Neural progenitor cell (in vitro differentiated cells): ENCODE results near the gene PRRX2. TPM values are rescaled to one million over a fixed set of nuclear protein-coding genes. Genes with fewer than 3 reads are reported as not detected.

Experiments
- DNase-seq: peaks from one replicate; pipeline ENCODE4 v3.0.0-alpha.2; 2016; ENCODE audit warnings: low spot score
- H2AFZ ChIP-seq: fragments of 200-600 bp; sonication (generic); replicated peaks from 2 replicates; pipeline ENCODE4 v1.6.1; 2016; ENCODE audit warnings: antibody characterized with exemption
- H3F3A ChIP-seq: fragments of 200-600 bp; sonication (generic); 2 replicates; pipeline ENCODE4 v1.6.1; 2016; ENCODE audit warnings: antibody characterized with exemption, low read depth
- H3K27ac ChIP-seq: fragments of 200-600 bp; sonication (generic); 2 replicates; pipeline ENCODE4 v1.5.1; 2016; ENCODE audit warnings: mild to moderate bottlenecking
- H3K27me3 ChIP-seq: fragments of 200-600 bp; sonication (generic); 2 replicates; pipeline ENCODE4 v1.6.1; 2016; ENCODE audit warnings: mild to moderate bottlenecking, moderate library complexity
- H3K36me3 ChIP-seq: fragments of 200-600 bp; sonication (generic); 2 replicates; pipeline ENCODE4 v1.5.1; 2016
- H3K4me1 ChIP-seq: fragments of 200-600 bp; sonication (generic); 2 replicates; pipeline ENCODE4 v1.6.1; 2016; ENCODE audit warnings: mixed run types
- H3K4me2 ChIP-seq: fragments of 200-600 bp; sonication (generic); 2 replicates; pipeline ENCODE4 v1.6.1; 2016
- H3K4me3 ChIP-seq: fragments of 200-600 bp; sonication (generic); 2 replicates; pipeline ENCODE4 v1.5.1; 2016
- H3K79me2 ChIP-seq: fragments of 200-600 bp; sonication (generic); 2 replicates; pipeline ENCODE4 v1.6.1; 2016; ENCODE audit warnings: low read depth
- H3K9ac ChIP-seq: fragments of 200-600 bp; sonication (generic); 2 replicates; pipeline ENCODE4 v1.6.1; 2016
- H3K9me3 ChIP-seq: fragments of 200-600 bp; sonication (generic); 2 replicates; pipeline ENCODE4 v1.5.1; 2016; ENCODE audit warnings: low read depth
- H4K20me1 ChIP-seq: fragments of 200-600 bp; sonication (generic); 2 replicates; pipeline ENCODE4 v1.6.1; 2016; ENCODE audit warnings: low read depth
- H3K27ac Mint-ChIP-seq: 3 replicates; pipeline ENCODE4 v1.8.0; 2021; ENCODE audit warnings: mixed read lengths
- H3K27me3 Mint-ChIP-seq: 2 replicates; pipeline ENCODE4 v1.8.0; 2022; ENCODE audit warnings: low read depth, mild to moderate bottlenecking, inconsistent platforms, moderate library complexity, mixed read lengths; ENCODE audit not compliant: insufficient read depth
- H3K36me3 Mint-ChIP-seq: 3 replicates; pipeline ENCODE4 v1.8.0; 2021; ENCODE audit warnings: mixed read lengths
- H3K4me1 Mint-ChIP-seq: 3 replicates; pipeline ENCODE4 v1.8.0; 2021; ENCODE audit warnings: mixed read lengths
- H3K4me3 Mint-ChIP-seq: 3 replicates; pipeline ENCODE4 v1.8.0; 2021; ENCODE audit warnings: mild to moderate bottlenecking, moderate library complexity, mixed read lengths
- H3K9me3 Mint-ChIP-seq: 3 replicates; pipeline ENCODE4 v1.8.0; 2020; ENCODE audit warnings: mixed read lengths
- EZH2 ChIP-seq: fragments of 200-600 bp; sonication (generic); IDR thresholded peaks from 2 replicates; pipeline ENCODE4 v1.6.1; 2017; ENCODE audit warnings: antibody characterized with exemption, mild to moderate bottlenecking, moderate library complexity
- EZH2phosphoT487 ChIP-seq: fragments of 200-600 bp; sonication (generic); IDR thresholded peaks from 2 replicates; pipeline ENCODE4 v1.6.1; 2017; ENCODE audit warnings: antibody characterized with exemption
- total RNA-seq: library from RNA; depleted of rRNA; stranded (reverse); fragments of >200 nt; gene quantifications from 2 replicates; pipeline ENCODE4 v1.2.3, GENCODE V29; 2015; ENCODE audit warnings: low replicate concordance
- TF ChIP-seq, protein P1 (sequence below): fragments of 200-600 bp; sonication (generic); IDR thresholded peaks from 2 replicates; pipeline ENCODE4 v1.5.1; 2017; ENCODE audit warnings: antibody characterized with exemption, mild to moderate bottlenecking

PRRX2 gene
- total RNA-seq, 1 donor from 2014 or later, result 1.5 TPM

DNA sequence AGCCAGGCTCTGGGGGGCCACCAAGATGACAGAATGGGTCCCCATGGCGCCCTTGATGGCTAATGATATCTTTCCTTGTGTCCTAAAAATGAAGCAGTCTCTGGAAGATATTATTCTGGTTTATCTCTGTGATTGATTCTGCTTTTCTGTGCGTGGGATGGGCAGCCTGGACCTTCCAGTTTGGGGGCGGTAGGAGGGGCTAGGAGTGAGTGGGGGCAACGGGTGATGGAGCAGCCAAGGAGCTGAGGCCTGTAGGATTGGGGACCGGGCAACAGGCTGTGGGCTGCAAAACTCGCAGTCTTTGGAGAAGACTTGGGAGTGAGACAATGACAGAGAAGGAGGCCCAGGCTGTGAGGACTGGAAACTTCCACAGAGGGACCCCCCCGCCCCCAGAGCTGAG is 8.8 kb downstream of the PRRX2 start:
- no peaks in the 10 kb centered on the region for H3K36me3 ChIP-seq
- H3K27me3 ChIP-seq, result no peaks in the 10 kb centered on the region
- no peak overlapping the region for H2AFZ ChIP-seq
- no peaks in the 10 kb centered on the region for H3K9me3 ChIP-seq
- no peaks in the 10 kb centered on the region for H4K20me1 ChIP-seq
- Mint-ChIP-seq H3K9me3 (no peaks in the 10 kb centered on the region), H3K4me1 (peaks cover 27% of the 10 kb centered on the region), H3K27ac (peak overlapping the region; percentile 90), H3K4me3 (no peak overlapping the region), H3K27me3 (peaks cover 17% of the 10 kb centered on the region), H3K36me3 (no peaks in the 10 kb centered on the region)
- H3K9ac ChIP-seq, result no peak overlapping the region
- peaks cover 7% of the 10 kb centered on the region for H3K4me1 ChIP-seq
- H3K27ac ChIP-seq, result no peak overlapping the region
- H3K4me3 ChIP-seq, result no peak overlapping the region
- TF ChIP-seq, protein P1, sequence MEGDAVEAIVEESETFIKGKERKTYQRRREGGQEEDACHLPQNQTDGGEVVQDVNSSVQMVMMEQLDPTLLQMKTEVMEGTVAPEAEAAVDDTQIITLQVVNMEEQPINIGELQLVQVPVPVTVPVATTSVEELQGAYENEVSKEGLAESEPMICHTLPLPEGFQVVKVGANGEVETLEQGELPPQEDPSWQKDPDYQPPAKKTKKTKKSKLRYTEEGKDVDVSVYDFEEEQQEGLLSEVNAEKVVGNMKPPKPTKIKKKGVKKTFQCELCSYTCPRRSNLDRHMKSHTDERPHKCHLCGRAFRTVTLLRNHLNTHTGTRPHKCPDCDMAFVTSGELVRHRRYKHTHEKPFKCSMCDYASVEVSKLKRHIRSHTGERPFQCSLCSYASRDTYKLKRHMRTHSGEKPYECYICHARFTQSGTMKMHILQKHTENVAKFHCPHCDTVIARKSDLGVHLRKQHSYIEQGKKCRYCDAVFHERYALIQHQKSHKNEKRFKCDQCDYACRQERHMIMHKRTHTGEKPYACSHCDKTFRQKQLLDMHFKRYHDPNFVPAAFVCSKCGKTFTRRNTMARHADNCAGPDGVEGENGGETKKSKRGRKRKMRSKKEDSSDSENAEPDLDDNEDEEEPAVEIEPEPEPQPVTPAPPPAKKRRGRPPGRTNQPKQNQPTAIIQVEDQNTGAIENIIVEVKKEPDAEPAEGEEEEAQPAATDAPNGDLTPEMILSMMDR, result no peak
- no peak for TF ChIP-seq EZH2
- no peak for TF ChIP-seq EZH2phosphoT487
- H3K4me2 ChIP-seq, result no peak overlapping the region
- no peaks in the 10 kb centered on the region for H3F3A ChIP-seq
- DNase-seq, result no peak
- H3K79me2 ChIP-seq, result no peaks in the 10 kb centered on the region

DNA sequence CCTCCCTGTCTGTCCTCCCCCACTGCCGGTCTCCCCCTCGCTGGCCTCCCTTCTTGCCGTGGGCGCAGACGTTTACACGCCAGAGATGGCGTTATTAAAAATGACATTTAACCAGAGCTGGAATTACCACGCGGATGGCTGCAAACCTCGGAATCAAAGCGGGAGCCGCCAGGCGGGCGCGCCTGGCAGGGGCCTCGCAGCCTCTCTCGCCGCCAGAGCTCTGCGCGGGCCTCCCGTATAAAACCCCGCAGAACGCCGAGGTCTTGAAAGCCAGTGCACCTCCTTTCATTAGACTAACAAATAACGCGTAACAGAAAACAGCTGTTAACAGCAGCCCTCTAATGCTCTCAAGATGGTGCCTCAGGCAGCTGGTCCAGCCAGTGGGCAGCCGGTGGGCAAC is 10.2 kb downstream of the PRRX2 start:
- Mint-ChIP-seq H3K27ac (no peak overlapping the region), H3K4me1 (peaks cover 23% of the 10 kb centered on the region)
- peaks cover 7% of the 10 kb centered on the region for H3K4me1 ChIP-seq

DNA sequence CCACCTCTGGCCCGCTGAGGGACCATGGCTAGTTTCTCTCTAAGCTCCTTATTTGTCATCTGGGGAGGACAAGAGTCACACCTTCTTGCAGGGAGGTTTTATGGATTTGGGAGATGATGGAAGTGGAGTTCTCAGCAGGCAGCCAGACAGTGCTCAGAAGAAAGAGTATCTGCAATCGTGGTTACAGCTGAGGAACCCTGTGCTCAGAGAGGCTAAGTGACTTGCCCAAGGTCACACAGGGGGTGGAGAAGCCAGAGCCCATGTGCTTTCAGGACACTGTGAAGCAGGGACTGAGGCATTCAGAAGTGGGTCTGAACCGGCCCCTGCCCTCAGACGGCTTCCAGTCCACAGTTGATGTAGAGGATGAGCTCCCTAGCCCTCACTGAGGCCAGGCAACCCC is 10.8 kb downstream of the PRRX2 start:
- Histone ChIP-seq H3K4me2 (no peak overlapping the region), H3K36me3 (no peaks in the 10 kb centered on the region), H4K20me1 (no peaks in the 10 kb centered on the region), H3K4me3 (no peak overlapping the region), H3K79me2 (no peaks in the 10 kb centered on the region), H2AFZ (no peak overlapping the region), H3K9me3 (no peaks in the 10 kb centered on the region), H3K27ac (no peak overlapping the region), H3K9ac (no peak overlapping the region), H3K4me1 (peaks cover 7% of the 10 kb centered on the region), H3K27me3 (no peaks in the 10 kb centered on the region), H3F3A (no peaks in the 10 kb centered on the region)
- TF ChIP-seq, protein P1, result no peak
- TF ChIP-seq EZH2 (no peak), EZH2phosphoT487 (no peak)
- no peak for DNase-seq
- Mint-ChIP-seq H3K27me3 (peaks cover 16% of the 10 kb centered on the region), H3K36me3 (no peaks in the 10 kb centered on the region), H3K4me3 (no peak overlapping the region), H3K4me1 (peaks cover 23% of the 10 kb centered on the region), H3K9me3 (no peaks in the 10 kb centered on the region), H3K27ac (no peak overlapping the region)

More for the DNA sequence above, 10.2 kb downstream of the PRRX2 start:
- Mint-ChIP-seq H3K4me3 (no peak overlapping the region), H3K27me3 (peaks cover 16% of the 10 kb centered on the region), H3K36me3 (no peaks in the 10 kb centered on the region), H3K9me3 (no peaks in the 10 kb centered on the region)
- H3K9me3 ChIP-seq, result no peaks in the 10 kb centered on the region
- H3K4me2 ChIP-seq, result no peak overlapping the region
- no peaks in the 10 kb centered on the region for H3K27me3 ChIP-seq
- no peaks in the 10 kb centered on the region for H3K36me3 ChIP-seq
- H2AFZ ChIP-seq, result no peak overlapping the region
- no peak for TF ChIP-seq EZH2phosphoT487
- TF ChIP-seq, protein P1, result no peak
- TF ChIP-seq EZH2, result no peak
- H3K27ac ChIP-seq, result no peak overlapping the region
- no peaks in the 10 kb centered on the region for H3K79me2 ChIP-seq
- no peaks in the 10 kb centered on the region for H4K20me1 ChIP-seq
- H3K4me3 ChIP-seq, result no peak overlapping the region
- H3F3A ChIP-seq, result no peaks in the 10 kb centered on the region
- H3K9ac ChIP-seq, result no peak overlapping the region
- DNase-seq, result no peak

DNA sequence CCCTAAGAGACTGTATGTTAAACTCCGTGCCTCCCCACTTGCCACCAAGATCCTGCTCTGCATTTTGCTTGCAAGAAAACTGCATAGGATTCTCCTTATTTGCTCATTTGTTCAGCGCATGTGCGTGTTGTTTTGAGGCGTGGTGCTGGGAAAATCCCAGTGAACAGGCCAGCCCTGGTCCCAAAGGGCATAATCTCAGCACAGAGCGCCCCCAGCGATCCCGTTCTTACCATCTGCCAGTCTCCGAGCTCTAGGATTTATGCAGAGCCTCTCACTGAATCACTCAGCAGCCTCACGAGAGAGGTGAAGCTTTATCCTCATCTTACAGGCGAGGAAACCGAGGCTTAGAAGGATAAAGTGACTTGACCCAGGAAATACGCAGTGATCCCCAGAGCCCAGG is 11.5 kb downstream of the PRRX2 start:
- H3K4me3 ChIP-seq, result no peak overlapping the region
- H2AFZ ChIP-seq, result no peak overlapping the region
- H3K36me3 ChIP-seq, result no peaks in the 10 kb centered on the region
- peaks cover 16% of the 10 kb centered on the region for H3K27me3 Mint-ChIP-seq
- H3K4me3 Mint-ChIP-seq, result no peak overlapping the region
- H4K20me1 ChIP-seq, result no peaks in the 10 kb centered on the region
- H3K27me3 ChIP-seq, result no peaks in the 10 kb centered on the region
- no peak for DNase-seq
- no peak overlapping the region for H3K9ac ChIP-seq
- H3K79me2 ChIP-seq, result no peaks in the 10 kb centered on the region
- no peaks in the 10 kb centered on the region for H3K9me3 ChIP-seq
- H3F3A ChIP-seq, result no peaks in the 10 kb centered on the region
- H3K4me1 Mint-ChIP-seq, result peaks cover 23% of the 10 kb centered on the region
- H3K27ac Mint-ChIP-seq, result peak overlapping the region; percentile 94
- H3K4me1 ChIP-seq, result peaks cover 7% of the 10 kb centered on the region
- no peaks in the 10 kb centered on the region for H3K9me3 Mint-ChIP-seq
- no peak overlapping the region for H3K27ac ChIP-seq
- TF ChIP-seq EZH2phosphoT487, result no peak
- TF ChIP-seq, protein P1, result no peak
- no peak for TF ChIP-seq EZH2
- H3K36me3 Mint-ChIP-seq, result no peaks in the 10 kb centered on the region
- no peak overlapping the region for H3K4me2 ChIP-seq
